Naive thymus-derived CD4-positive, alpha-beta T cell (primary cell): ENCODE data around the gene CMBL. TPM values are rescaled to one million over a fixed set of nuclear protein-coding genes. Genes with fewer than 3 reads are reported as not detected.

Experiments
- ATAC-seq: fragments of 150-1000 bp; cut with Tn5 transposase; 2 replicates; pipeline ENCODE4 v1.10.0; 2021; ENCODE audit warnings: mild to moderate bottlenecking, moderate library complexity
- CTCF ChIA-PET: fragments of 350-600 bp; sonication (Branson Sonifier 250); formaldehyde crosslinking; loops from one replicate; lab custom pipeline; 2021; ENCODE audit warnings: antibody characterized with exemption; lab: Charles Lee
- POLR2A ChIA-PET: fragments of 350-600 bp; sonication (Branson Sonifier 250); formaldehyde crosslinking; loops from one replicate; lab custom pipeline; 2021; ENCODE audit warnings: antibody characterized with exemption, inconsistent platforms; lab: Charles Lee
- DNase-seq, 9 donors: peaks; one replicate each; pipeline versions ENCODE4 v3.0.0 to v3.0.0-alpha.2; 2020 to 2022; ENCODE audit warnings: mixed read lengths in 1 of 9
- H3K27ac ChIP-seq: one replicate; pipeline ENCODE4 v1.7.0; 2013; ENCODE audit warnings: mild to moderate bottlenecking, low read depth, low read length, moderate library complexity
- H3K27me3 ChIP-seq, 2 donors: one replicate each; pipeline ENCODE4 v1.7.0; 2013; ENCODE audit warnings: low read length in 2 of 2, mild to moderate bottlenecking in 2 of 2, moderate library complexity in 2 of 2; ENCODE audit not compliant: control insufficient read depth in 2 of 2, insufficient read depth in 2 of 2
- H3K36me3 ChIP-seq, 3 experiments: 1 replicate in 2 of 3; 2 replicates in 1 of 3; pipeline ENCODE4 v1.7.0; 2013; ENCODE audit warnings: low read length in 3 of 3, mild to moderate bottlenecking in 3 of 3, moderate library complexity in 1 of 3; ENCODE audit not compliant: insufficient read depth in 3 of 3, control insufficient read depth in 2 of 3
- H3K4me1 ChIP-seq, 2 donors: one replicate each; pipeline ENCODE4 v1.7.0; 2013; ENCODE audit warnings: low read length in 2 of 2, mild to moderate bottlenecking in 2 of 2, moderate library complexity in 1 of 2; ENCODE audit not compliant: control insufficient read depth in 2 of 2, insufficient read depth in 2 of 2
- H3K4me3 ChIP-seq: 2 replicates; pipeline ENCODE4 v1.7.0; 2013; ENCODE audit warnings: mild to moderate bottlenecking, low read length
- H3K9me3 ChIP-seq, 3 experiments: 1 replicate in 2 of 3; 2 replicates in 1 of 3; pipeline ENCODE4 v1.7.0; 2013; ENCODE audit warnings: low read length in 3 of 3; ENCODE audit not compliant: control insufficient read depth in 2 of 3
- H3K27ac Mint-ChIP-seq, 9 donors: one replicate each; pipeline ENCODE4 v1.8.0; 2020 to 2022; ENCODE audit warnings: mixed read lengths in 9 of 9, mild to moderate bottlenecking in 8 of 9, moderate library complexity in 5 of 9, inconsistent platforms in 2 of 9
- H3K27me3 Mint-ChIP-seq, 5 donors: one replicate each; pipeline ENCODE4 v1.8.0; 2021 to 2022; ENCODE audit warnings: mixed read lengths in 5 of 5, mild to moderate bottlenecking in 1 of 5
- H3K36me3 Mint-ChIP-seq, 5 donors: one replicate each; pipeline ENCODE4 v1.8.0; 2020 to 2022; ENCODE audit warnings: mixed read lengths in 5 of 5, mild to moderate bottlenecking in 3 of 5, inconsistent platforms in 1 of 5
- H3K4me1 Mint-ChIP-seq, 7 donors: one replicate each; pipeline ENCODE4 v1.8.0; 2020 to 2022; ENCODE audit warnings: mixed read lengths in 7 of 7, mild to moderate bottlenecking in 3 of 7, inconsistent platforms in 1 of 7
- H3K4me3 Mint-ChIP-seq, 10 donors: one replicate each; pipeline ENCODE4 v1.8.0; 2020 to 2022; ENCODE audit warnings: mild to moderate bottlenecking in 10 of 10, mixed read lengths in 10 of 10, moderate library complexity in 6 of 10, inconsistent platforms in 2 of 10
- H3K9me3 Mint-ChIP-seq, 11 donors: one replicate each; pipeline ENCODE4 v1.8.0; 2020 to 2022; ENCODE audit warnings: mixed read lengths in 11 of 11, mild to moderate bottlenecking in 4 of 11, inconsistent platforms in 1 of 11, moderate library complexity in 1 of 11
- intact Hi-C, 2 donors: fragments of 100-400 bp; cut with micrococcal nuclease; formaldehyde crosslinking; loops; one replicate each; pipeline ENCODE4 v1.15.1; 2023
- polyA plus RNA-seq, 2 donors: library from polyadenylated mRNA; unstranded; fragments of 300-500 nt; fragmentation: Illumina TruSeq; gene quantifications; one replicate each; pipeline ENCODE4 v1.2.3, GENCODE V29; 2021
- total RNA-seq, 6 experiments: library from RNA in 5 of 6; stranded (reverse) in 5 of 6; gene quantifications; 1 replicate in 5 of 6; 2 replicates in 1 of 6; pipeline ENCODE4 v1.2.3 and lab custom pipeline; 2021 to 2026

The CMBL gene
- total and polyA plus RNA-seq, 7 experiments from 2014 or later = 0.21 to 1.8 (median 0.83) TPM

DNA sequence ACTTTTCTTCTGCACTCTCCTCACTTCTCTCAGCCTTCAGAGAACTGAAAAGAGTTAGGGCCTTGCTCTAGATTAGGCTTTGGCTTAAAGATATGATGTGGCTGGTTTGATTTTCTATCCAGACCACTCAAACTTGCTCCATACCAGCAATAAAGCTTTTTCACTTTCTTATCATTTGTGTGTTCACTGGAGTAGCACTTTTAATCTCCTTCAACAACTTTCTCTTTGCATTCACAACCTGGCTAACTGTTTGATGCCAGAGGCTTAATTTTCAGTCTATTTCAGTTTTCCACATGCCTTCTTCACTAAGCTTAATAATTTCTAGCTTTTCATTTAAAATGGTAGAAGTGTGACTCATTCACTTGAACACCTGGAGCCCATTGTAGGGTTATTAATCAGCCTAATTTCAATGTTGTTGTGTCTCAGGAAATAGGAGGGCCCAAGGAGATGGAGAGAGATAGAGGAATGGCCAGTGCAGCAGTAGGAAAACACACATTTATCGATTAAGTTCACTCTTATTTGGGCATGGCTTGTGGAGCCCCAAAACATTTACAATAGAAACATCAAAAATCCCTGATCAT is 64.0 kb downstream of the CMBL start:
- peaks cover 8 to 27% (median 16%) of the 10 kb centered on the region in 7 donors for H3K4me1 Mint-ChIP-seq
- no peaks in the 10 kb centered on the region for H3K27me3 ChIP-seq
- peaks cover 0 to 4% (median 0%) of the 10 kb centered on the region in 3 experiments for H3K36me3 ChIP-seq
- H3K9me3 ChIP-seq = no peaks in the 10 kb centered on the region
- ChIA-PET POLR2A (no interaction called here), CTCF (no interaction called here)
- peaks cover 0 to 9% of the 10 kb centered on the region in 2 donors for H3K4me1 ChIP-seq
- H3K4me3 ChIP-seq = no peak overlapping the region
- peak overlapping the region in 1 of 9 donors; percentile 8 for H3K27ac Mint-ChIP-seq
- H3K9me3 Mint-ChIP-seq = no peaks in the 10 kb centered on the region
- no peak for DNase-seq
- no peak overlapping the region for H3K4me3 Mint-ChIP-seq
- H3K36me3 Mint-ChIP-seq = peaks cover 2 to 13% (median 2%) of the 10 kb centered on the region in 5 donors
- intact Hi-C loops = no loop called here
- no peak for ATAC-seq
- no peaks in the 10 kb centered on the region for H3K27me3 Mint-ChIP-seq
- no peak overlapping the region for H3K27ac ChIP-seq

DNA sequence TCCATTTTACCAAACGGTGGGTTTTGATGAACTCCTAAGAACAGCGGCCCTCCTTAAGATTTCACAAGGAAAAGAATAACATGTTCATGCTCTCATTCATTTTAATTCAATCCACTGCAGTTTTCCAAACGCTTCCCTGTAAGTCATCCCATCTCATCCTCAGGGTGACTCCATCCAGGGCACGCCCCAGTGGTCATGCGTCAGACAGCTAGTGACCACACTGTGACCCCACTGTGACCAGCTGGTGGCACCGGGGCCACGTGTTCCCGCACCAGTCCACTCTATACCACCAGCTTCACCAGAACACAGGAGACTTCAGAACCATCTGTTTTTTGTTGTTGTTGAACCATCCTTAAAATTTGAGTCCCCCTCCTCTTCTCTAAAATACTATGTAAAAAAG is 72.4 kb downstream of the CMBL start:
- H3K4me1 Mint-ChIP-seq = no peaks in the 10 kb centered on the region
- POLR2A ChIA-PET = no interaction called here
- H3K27me3 Mint-ChIP-seq = no peaks in the 10 kb centered on the region
- DNase-seq = no peak
- H3K4me1 ChIP-seq = no peaks in the 10 kb centered on the region
- peaks cover 0 to 39% (median 3%) of the 10 kb centered on the region in 3 experiments for H3K36me3 ChIP-seq
- no peak for ATAC-seq
- H3K27ac ChIP-seq = no peak overlapping the region
- CTCF ChIA-PET = no interaction called here
- intact Hi-C loops = no loop called here
- no peak overlapping the region for H3K4me3 ChIP-seq
- H3K4me3 Mint-ChIP-seq = no peak overlapping the region
- no peaks in the 10 kb centered on the region for H3K27me3 ChIP-seq
- H3K9me3 Mint-ChIP-seq = peaks cover 0 to 1% (median 0%) of the 10 kb centered on the region in 11 donors
- no peak overlapping the region for H3K27ac Mint-ChIP-seq
- H3K9me3 ChIP-seq = no peaks in the 10 kb centered on the region
- H3K36me3 Mint-ChIP-seq = peaks cover 2 to 46% (median 27%) of the 10 kb centered on the region in 5 donors

DNA sequence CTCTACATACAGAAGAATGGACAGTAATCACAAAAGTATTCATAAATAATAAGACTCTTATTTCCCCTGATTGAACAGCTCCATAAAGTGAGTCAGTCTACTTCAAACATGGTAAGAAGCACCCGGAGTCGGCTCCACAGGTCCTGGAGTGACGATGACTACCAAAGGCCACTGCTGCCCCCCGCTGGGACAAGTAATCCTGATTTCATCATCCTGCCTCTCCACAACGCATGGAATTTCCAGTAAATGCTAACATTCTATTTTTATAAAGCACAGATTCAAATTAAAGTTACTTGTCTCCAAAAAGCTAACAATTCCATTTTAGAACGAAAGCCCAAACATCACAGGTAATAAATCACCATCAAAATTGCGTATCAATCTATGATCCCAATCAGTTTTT is 74.2 kb downstream of the CMBL start:
- DNase-seq = no peak
- Mint-ChIP-seq H3K27me3 (no peaks in the 10 kb centered on the region), H3K27ac (no peak overlapping the region), H3K4me1 (no peaks in the 10 kb centered on the region), H3K4me3 (no peak overlapping the region), H3K9me3 (peaks cover 0 to 1% (median 0%) of the 10 kb centered on the region in 11 donors), H3K36me3 (peaks cover 2 to 52% (median 36%) of the 10 kb centered on the region in 5 donors)
- ChIA-PET CTCF (no interaction called here), POLR2A (no interaction called here)
- no peak for ATAC-seq
- Histone ChIP-seq H3K27me3 (no peaks in the 10 kb centered on the region), H3K36me3 (peaks cover 0 to 33% (median 3%) of the 10 kb centered on the region in 3 experiments), H3K4me1 (no peaks in the 10 kb centered on the region), H3K9me3 (no peaks in the 10 kb centered on the region), H3K27ac (no peak overlapping the region), H3K4me3 (no peak overlapping the region)
- intact Hi-C loops = no loop called here

DNA sequence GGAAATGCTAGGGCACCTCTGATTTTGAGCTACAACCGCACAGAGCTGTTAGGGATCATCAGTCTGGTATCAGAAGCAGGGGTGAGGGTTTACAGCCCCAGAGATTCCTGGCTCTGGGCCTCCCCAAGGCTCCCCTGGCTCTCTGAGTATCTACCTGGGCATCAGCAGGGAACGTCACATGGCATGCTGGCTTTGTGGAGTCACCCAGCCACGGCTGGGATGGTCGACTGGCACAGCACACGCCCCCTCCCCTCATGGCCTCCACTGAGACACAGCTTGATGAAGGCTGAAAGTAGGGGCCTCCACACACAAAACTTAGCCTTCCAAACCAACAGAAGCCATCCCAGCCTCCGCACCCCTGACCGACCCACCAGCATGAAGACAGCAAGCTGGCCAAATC is 74.7 kb downstream of the CMBL start:
- no peak overlapping the region for H3K27ac ChIP-seq
- Mint-ChIP-seq H3K9me3 (peaks cover 0 to 1% (median 0%) of the 10 kb centered on the region in 11 donors), H3K27ac (peak overlapping the region in 1 of 9 donors; percentile 51), H3K36me3 (peaks cover 2 to 49% (median 35%) of the 10 kb centered on the region in 5 donors), H3K4me1 (peaks cover 0 to under 1% (median 0%) of the 10 kb centered on the region in 7 donors), H3K4me3 (no peak overlapping the region), H3K27me3 (no peaks in the 10 kb centered on the region)
- CTCF ChIA-PET = no interaction called here
- H3K27me3 ChIP-seq = no peaks in the 10 kb centered on the region
- H3K4me1 ChIP-seq = no peaks in the 10 kb centered on the region
- intact Hi-C loops = no loop called here
- H3K4me3 ChIP-seq = no peak overlapping the region
- no peaks in the 10 kb centered on the region for H3K9me3 ChIP-seq
- POLR2A ChIA-PET = no interaction called here
- ATAC-seq = no peak
- peaks cover 0 to 30% (median 3%) of the 10 kb centered on the region in 3 experiments for H3K36me3 ChIP-seq
- no peak for DNase-seq

DNA sequence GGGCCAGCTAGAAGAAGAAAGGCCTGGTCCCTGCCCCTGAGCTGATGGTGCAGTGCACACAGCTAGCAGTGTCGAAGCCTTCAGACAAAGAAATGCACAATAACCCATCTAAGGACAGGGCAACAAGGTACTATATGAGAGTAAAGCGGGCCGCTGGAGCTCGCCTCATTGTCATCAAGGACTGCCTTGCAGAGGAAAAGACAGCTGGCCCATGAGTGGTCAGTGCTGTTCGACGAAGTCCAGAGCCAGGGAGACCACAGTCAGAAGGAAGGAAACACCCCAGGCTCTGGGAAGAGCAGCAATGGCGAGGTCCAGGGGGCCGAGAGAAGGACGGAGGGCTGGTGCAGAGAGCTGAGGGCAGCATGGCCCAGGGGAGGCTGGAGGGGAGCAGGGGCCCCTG is 75.3 kb downstream of the CMBL start:
- CTCF ChIA-PET = no interaction called here

DNA sequence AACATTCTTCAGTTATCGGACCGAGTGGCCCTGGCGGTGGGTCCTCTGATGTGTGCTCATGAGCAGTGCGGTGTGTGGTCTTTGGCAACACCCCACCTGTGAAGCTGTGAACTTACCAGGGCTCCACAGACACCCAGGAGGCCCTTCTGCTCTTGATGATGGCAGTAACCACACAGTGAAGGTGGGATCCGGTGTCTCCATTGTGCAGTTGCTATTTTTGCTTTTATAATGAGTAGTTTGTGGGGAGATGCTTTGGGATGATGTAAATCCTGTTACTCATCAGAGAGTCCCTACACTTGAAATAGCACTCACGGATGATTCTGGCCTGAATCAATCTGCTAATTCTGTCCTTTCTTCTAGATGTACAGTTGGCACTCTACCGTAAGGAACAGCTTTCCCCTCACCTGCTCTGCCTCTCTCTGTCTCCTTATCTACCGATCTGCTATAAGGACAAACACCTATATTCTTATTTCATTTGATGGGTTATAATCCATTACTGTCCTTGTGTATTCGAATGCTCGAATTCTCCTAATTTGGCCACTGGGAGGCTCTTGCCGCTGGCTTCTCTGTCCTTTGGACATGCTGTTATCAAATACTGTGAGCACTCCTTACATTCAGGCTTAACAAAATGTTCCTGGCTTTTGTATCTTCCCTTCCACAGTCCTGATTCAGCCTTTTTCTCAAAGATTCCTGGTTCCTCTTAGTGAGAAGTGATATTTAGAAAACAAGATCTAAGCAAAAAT is 78.2 kb downstream of the CMBL start:
- Mint-ChIP-seq H3K27ac (peak overlapping the region in 1 of 9 donors; percentile 41), H3K4me1 (peaks cover 0 to 1% (median 0%) of the 10 kb centered on the region in 7 donors), H3K27me3 (no peaks in the 10 kb centered on the region), H3K9me3 (peaks cover 2 to 17% (median 10%) of the 10 kb centered on the region in 11 donors), H3K36me3 (peaks cover 5 to 55% (median 41%) of the 10 kb centered on the region in 5 donors), H3K4me3 (no peak overlapping the region)
- Histone ChIP-seq H3K9me3 (no peaks in the 10 kb centered on the region), H3K4me3 (no peak overlapping the region), H3K36me3 (peaks cover 0 to 8% (median 0%) of the 10 kb centered on the region in 3 experiments), H3K27ac (no peak overlapping the region), H3K27me3 (no peaks in the 10 kb centered on the region), H3K4me1 (no peaks in the 10 kb centered on the region)
- ATAC-seq (no peak), DNase-seq (no peak)
- ChIA-PET POLR2A (no interaction called here), CTCF (no interaction called here)
- intact Hi-C loops = no loop called here

More for the DNA sequence above, 75.3 kb downstream of the CMBL start:
- Mint-ChIP-seq H3K36me3 (peaks cover under 1 to 49% (median 35%) of the 10 kb centered on the region in 5 donors), H3K4me3 (no peak overlapping the region), H3K4me1 (peaks cover 0 to 1% (median 0%) of the 10 kb centered on the region in 7 donors), H3K27me3 (no peaks in the 10 kb centered on the region), H3K9me3 (peaks cover 0 to 1% (median 0%) of the 10 kb centered on the region in 11 donors), H3K27ac (peak overlapping the region in 1 of 9 donors; percentile 51)
- Histone ChIP-seq H3K27ac (no peak overlapping the region), H3K4me3 (no peak overlapping the region), H3K27me3 (no peaks in the 10 kb centered on the region), H3K4me1 (no peaks in the 10 kb centered on the region), H3K9me3 (no peaks in the 10 kb centered on the region), H3K36me3 (peaks cover 0 to 30% (median 3%) of the 10 kb centered on the region in 3 experiments)
- no peak for DNase-seq
- ATAC-seq = no peak
- POLR2A ChIA-PET = no interaction called here
- intact Hi-C loops = no loop called here
